ENCODE results near the gene OR8U1. TPM values are rescaled to one million over a fixed set of nuclear protein-coding genes. Genes with fewer than 3 reads are reported as not detected.

OR8U1 gene
- total RNA-seq, result not detected
- not detected for total RNA-seq (2013)

GRCh38 chr11:56375324-56375723 is at the start of gene OR8U1:
TSS of gene OR8U1 (plus strand) at chr11:56375624. CDS start at chr11:56375624, 0 bp downstream.
- 68% methylated on average over 1 of the region's 2 CpGs for WGBS (ENCODE audit: insufficient coverage)
- ATAC-seq (no peak), DNase-seq (no peak)
- intact Hi-C loops (cut with micrococcal nuclease), result no loop called here
- no peak within 1 kb of the TSS for H3K4me3 Mint-ChIP-seq
- no peak within 1 kb of the TSS for H3K27ac Mint-ChIP-seq
- H3K9me3 Mint-ChIP-seq, result peaks cover 18 to 23% of the 10 kb centered on the region in 2 donors
- no peak for TF ChIP-seq CTCF (IDR thresholded peaks at IDR 0.05)
- peaks cover 6% of the 10 kb centered on the region for H3K36me3 Mint-ChIP-seq
- H3K27me3 Mint-ChIP-seq (ENCODE audit: low read depth in 2 of 2), result no peaks in the 10 kb centered on the region
- Histone ChIP-seq H3K27me3 (ENCODE audit: control insufficient read depth, insufficient read depth, low read length) (no peaks in the 10 kb centered on the region), H3K4me3 (ENCODE audit: low read length) (no peak within 1 kb of the TSS), H3K4me1 (ENCODE audit: control insufficient read depth, insufficient read depth, low read length) (no peaks in the 10 kb centered on the region), H3K36me3 (ENCODE audit: control insufficient read depth, insufficient read depth, low read length) (no peaks in the 10 kb centered on the region), H3K27ac (ENCODE audit: low read length) (no peak within 1 kb of the TSS), H3K9me3 (ENCODE audit: control insufficient read depth, insufficient read depth, low read length) (no peaks in the 10 kb centered on the region)
- H3K4me1 Mint-ChIP-seq, result no peaks in the 10 kb centered on the region

- H3K9me3 Mint-ChIP-seq, result peaks cover 6% of the 10 kb centered on the region in 2 donors
- intact Hi-C loops (cut with micrococcal nuclease), result no loop called here
- TF ChIP-seq CTCF (IDR thresholded peaks at IDR 0.05), result no peak
- H3K4me1 Mint-ChIP-seq, result no peaks in the 10 kb centered on the region
- no peak overlapping the region for H3K4me3 ChIP-seq (ENCODE audit: low read length)
- no peaks in the 10 kb centered on the region for H3K27me3 ChIP-seq (ENCODE audit: control insufficient read depth, insufficient read depth, low read length)
- no peak overlapping the region for H3K27ac Mint-ChIP-seq
- no peaks in the 10 kb centered on the region for H3K36me3 ChIP-seq (ENCODE audit: control insufficient read depth, insufficient read depth, low read length)
- no peak overlapping the region for H3K4me3 Mint-ChIP-seq
- no peaks in the 10 kb centered on the region for H3K36me3 Mint-ChIP-seq
- H3K27me3 Mint-ChIP-seq (ENCODE audit: low read depth in 2 of 2), result no peaks in the 10 kb centered on the region
- H3K4me1 ChIP-seq (ENCODE audit: control insufficient read depth, insufficient read depth, low read length), result no peaks in the 10 kb centered on the region
- 88% methylated on average over 34 of the region's 34 CpGs for WGBS (ENCODE audit: insufficient coverage)
- peaks cover 23% of the 10 kb centered on the region for H3K9me3 ChIP-seq (ENCODE audit: control insufficient read depth, insufficient read depth, low read length)
- ATAC-seq (no peak), DNase-seq (no peak)
- no peak overlapping the region for H3K27ac ChIP-seq (ENCODE audit: low read length)
These were observed 43.4 kb upstream of the OR8U1 start for GRCh38 chr11:56331861-56332491.

- Histone ChIP-seq H3K4me3 (ENCODE audit: low read length) (no peak overlapping the region), H3K9me3 (ENCODE audit: control insufficient read depth, insufficient read depth, low read length) (peaks cover 25% of the 10 kb centered on the region), H3K27ac (ENCODE audit: low read length) (no peak overlapping the region), H3K27me3 (ENCODE audit: control insufficient read depth, insufficient read depth, low read length) (no peaks in the 10 kb centered on the region), H3K4me1 (ENCODE audit: control insufficient read depth, insufficient read depth, low read length) (no peaks in the 10 kb centered on the region), H3K36me3 (ENCODE audit: control insufficient read depth, insufficient read depth, low read length) (no peaks in the 10 kb centered on the region)
- intact Hi-C loops (cut with micrococcal nuclease), result no loop called here
- H3K27me3 Mint-ChIP-seq (ENCODE audit: low read depth in 2 of 2), result no peaks in the 10 kb centered on the region
- ATAC-seq (no peak), DNase-seq (no peak)
- peaks cover 2 to 5% of the 10 kb centered on the region in 2 donors for H3K9me3 Mint-ChIP-seq
- no peak for TF ChIP-seq CTCF (IDR thresholded peaks at IDR 0.05)
- no peak overlapping the region for H3K27ac Mint-ChIP-seq
- peaks cover 5% of the 10 kb centered on the region for H3K36me3 Mint-ChIP-seq
- no peaks in the 10 kb centered on the region for H3K4me1 Mint-ChIP-seq
- 64% methylated on average over 3 of the region's 3 CpGs for WGBS (ENCODE audit: insufficient coverage)
- no peak overlapping the region for H3K4me3 Mint-ChIP-seq
These were observed 42.3 kb upstream of the OR8U1 start for GRCh38 chr11:56333156-56333555.

- Mint-ChIP-seq H3K36me3 (peaks cover 24% of the 10 kb centered on the region), H3K27ac (no peak overlapping the region), H3K27me3 (ENCODE audit: low read depth in 2 of 2) (no peaks in the 10 kb centered on the region), H3K4me1 (no peaks in the 10 kb centered on the region), H3K4me3 (no peak overlapping the region), H3K9me3 (peaks cover 13 to 16% of the 10 kb centered on the region in 2 donors)
- Histone ChIP-seq H3K36me3 (ENCODE audit: control insufficient read depth, insufficient read depth, low read length) (no peaks in the 10 kb centered on the region), H3K27me3 (ENCODE audit: control insufficient read depth, insufficient read depth, low read length) (no peaks in the 10 kb centered on the region), H3K4me3 (ENCODE audit: low read length) (no peak overlapping the region), H3K27ac (ENCODE audit: low read length) (no peak overlapping the region), H3K4me1 (ENCODE audit: control insufficient read depth, insufficient read depth, low read length) (no peaks in the 10 kb centered on the region), H3K9me3 (ENCODE audit: control insufficient read depth, insufficient read depth, low read length) (peaks cover 10% of the 10 kb centered on the region)
- intact Hi-C loops (cut with micrococcal nuclease), result no loop called here
- ATAC-seq (no peak), DNase-seq (no peak)
- no peak for TF ChIP-seq CTCF (IDR thresholded peaks at IDR 0.05)
These were observed 35.1 kb upstream of the OR8U1 start for GRCh38 chr11:56340289-56340688.
